Hepatic stellate cell (primary cell): ENCODE measurements around the gene GTPBP6.
"Not testable (repeated sequence)": the region's sequence is repeated elsewhere in the genome, so short reads cannot be mapped to it uniquely, and the experiment has no call there.

Experiments used
- DNase-seq: peaks from one replicate; pipeline ENCODE4 v3.0.0; 2011; ENCODE audit warnings: low spot score

GTPBP6 gene

DNA sequence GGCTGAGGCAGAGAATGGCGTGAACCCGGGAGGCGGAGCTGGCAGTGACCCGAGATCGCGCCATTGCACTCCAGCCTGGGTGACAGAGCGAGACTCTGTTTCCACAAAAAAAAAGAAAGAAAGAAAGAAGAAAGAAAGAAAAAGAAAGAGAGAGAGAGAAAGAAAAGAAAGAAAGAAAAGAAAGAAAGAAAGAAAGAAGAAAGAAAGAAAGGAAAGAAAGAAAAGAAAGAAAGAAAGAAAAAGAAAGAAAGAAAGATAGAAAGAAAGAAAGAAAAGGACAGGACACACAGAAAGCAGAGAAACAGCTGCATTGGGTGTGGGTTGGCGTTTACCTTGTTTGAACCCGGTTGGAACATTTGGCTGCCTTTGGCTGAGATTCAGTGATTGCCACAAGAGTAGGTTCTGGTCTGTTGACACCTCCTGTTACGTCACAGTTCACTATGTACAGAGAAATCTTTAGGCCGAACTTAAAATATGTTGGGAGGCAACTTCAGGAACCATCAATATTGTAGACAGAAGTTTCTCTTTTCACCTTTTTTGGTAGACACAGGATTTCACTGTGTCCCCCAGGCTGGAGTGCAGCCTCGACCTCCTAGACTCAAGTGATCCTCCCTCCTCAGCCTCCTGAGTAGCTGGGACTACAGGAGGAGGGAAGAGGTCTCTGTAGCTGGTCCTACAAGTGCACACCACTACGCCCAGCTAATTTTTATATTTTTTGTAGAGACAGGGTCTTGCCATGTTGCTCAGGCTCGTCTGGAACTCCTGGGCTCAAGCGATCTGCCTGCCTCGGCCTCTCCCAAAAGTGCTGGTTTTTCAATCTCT is 53.8 kb downstream of the GTPBP6 start:
- DNase-seq, result no peak

DNA sequence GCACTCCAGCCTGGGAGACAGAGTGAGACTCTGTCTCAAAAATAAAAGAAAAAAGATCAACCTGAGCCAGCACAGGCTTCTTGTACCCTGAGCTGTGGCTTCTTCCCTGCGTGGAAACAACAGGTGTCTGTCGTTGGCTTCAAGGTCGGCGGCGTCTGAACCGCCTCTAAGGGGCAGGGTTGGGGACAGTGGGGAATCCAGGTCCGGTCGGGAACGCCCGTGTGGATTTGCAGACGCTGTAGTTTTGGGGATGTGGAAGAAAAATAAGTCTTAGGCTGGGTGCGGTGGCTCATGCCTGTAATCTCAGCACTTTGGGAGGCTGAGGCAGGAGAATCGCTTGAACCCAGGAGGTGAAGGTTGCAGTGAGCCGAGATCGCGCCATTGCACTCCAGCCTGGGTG is 54.6 kb downstream of the GTPBP6 start:
- DNase-seq, result not testable (repeated sequence)

DNA sequence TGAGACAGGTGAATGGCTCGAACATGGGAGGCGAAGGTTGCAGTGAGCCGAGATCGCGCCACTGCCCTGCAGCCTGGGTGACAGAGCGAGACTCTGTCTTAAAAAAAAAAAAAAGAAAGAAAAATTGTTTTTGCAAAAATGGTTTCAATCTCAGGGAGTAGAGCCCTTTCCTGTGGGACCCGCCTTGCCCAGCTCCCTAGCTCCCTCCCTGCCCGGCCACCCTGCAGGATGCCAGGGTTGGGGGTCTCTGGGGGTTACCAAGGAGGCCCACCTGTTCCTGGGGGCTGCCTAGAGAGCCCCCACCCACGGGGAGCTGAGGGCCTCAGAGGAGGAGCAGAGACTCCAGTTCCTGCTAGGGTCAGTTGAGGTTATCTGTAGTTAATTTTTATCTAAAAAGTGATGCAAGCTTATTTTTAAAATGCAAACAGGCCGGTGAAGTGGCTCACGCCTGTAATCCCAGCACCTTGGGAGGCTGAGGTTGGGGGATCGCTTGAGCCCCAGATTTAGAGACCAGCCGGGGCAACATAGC is 56.2 kb downstream of the GTPBP6 start:
- no peak for DNase-seq

DNA sequence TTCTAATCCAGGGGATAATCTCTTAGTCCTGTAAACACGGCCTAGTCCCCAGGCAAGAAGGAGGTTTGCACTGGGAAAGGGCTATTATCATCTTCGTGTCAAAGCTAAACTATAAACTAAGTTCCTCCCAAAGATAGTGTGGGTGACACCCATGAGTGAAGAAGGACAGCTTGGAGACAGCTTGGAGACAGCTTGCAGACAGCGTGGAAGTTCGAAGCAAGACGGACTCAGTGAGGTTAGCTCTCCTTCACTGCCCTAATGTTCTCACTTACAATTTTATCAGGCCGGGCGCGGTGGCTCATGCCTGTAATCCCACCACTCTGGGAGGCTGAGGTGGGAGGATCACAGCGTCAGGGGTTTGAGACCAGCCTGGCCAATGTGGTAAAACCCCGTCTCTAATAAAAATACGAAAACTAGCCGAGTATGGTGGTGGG is 56.7 kb downstream of the GTPBP6 start:
- no peak for DNase-seq

DNA sequence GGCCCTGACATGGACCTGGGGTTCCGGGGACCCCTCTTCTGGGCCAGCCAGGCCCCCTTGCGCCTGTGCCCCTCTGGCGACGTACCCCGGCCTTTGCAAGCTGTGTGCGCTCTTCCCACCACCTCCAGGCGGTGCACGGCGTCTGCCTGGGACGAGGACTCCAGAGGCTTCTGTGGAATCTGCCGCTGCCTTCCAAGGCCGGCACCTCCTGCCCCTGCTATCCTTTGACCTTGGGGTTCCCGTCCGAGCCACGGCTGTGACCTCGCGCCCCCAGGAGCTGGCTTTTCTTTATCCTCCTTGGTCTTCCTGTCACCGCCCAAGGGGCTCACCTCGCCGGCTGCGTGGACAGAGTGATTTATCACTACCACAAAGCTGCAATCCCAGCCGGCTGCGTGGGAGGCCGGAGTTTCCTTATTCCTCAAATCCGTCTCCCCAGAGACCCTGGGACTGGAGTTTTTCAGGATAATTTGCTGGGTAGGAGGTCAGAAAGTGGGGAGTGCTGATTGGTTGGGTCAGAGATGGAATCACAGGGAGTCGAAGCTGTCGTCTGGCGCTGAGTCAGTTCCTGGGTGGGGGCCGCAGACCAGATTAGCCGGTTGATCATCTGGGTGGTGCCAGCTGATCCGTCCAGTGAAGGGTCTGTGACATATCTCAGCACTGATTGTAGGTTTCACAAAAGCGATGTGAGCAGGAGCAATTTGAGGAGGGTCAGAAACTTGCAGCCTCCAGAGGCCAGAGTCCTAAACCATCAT is 57.3 kb downstream of the GTPBP6 start:
- DNase-seq, result peak; percentile 75

DNA sequence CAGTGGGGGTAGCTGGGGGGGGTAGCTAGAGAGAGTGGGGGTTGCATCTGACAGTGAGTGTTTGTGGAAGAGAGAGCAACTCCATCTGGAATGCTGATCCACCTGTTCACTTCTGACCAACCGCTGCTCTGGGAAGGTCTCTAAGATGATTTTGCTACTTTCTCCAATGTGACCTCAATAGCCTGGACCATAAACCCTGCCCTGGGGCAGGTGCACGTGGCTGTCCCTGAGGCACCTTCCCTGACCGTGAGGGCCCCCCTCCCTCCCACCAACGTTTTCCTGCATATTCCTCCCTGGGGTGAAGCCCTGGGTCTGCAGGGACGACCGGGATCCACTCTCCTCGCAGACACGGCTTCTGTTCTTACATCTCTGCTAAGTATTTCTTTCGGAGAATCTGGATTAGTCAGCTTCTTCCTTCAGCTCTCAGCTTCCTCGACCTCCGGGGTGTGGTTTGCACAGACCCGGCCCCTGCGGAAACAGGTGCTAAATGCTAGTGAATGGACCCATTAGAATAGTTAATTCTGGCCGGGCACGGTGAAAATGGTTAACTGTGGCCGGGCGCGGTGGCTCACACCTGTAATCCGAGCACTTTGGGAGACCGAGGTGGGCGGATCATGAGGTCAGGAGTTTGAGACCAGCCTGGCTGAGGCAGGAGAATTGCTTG is 58.8 kb downstream of the GTPBP6 start:
- DNase-seq, result no peak

DNA sequence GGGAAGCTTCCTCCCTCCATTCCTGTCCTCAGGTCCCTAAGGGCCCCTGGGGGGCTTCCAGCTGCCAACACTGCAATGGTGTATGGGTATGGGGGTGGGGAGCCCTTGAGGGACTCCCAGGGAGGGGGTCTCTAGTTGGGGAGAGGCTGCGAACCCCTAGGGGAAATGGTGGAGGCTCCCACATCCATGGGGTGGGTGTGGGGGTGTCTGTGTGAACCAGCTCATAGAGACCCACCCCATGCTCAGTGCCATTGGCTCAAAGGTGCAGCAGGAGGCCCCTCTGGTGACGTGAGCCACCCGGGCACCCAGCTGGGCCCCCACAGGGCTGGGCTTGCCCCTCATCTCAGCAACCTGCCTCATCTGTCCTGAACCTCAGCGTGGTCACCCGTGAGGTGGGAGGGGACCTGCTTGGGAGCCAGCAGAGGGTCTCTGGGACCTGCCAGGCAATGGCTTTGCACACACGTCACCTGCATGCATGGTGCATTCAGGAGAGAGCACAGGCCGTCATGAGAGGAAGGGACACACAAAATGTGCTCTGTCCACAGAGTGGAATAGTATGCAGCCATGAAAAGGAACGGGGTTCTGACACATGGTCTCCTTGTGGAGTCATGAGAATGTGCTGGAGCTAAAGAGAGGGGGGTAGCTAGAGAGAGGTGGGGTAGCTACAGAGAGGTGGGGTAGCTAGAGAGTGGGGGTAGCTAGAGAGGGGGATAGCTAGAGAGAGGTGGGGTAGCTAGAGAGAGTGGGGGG is 60.1 kb downstream of the GTPBP6 start:
- DNase-seq, result no peak

DNA sequence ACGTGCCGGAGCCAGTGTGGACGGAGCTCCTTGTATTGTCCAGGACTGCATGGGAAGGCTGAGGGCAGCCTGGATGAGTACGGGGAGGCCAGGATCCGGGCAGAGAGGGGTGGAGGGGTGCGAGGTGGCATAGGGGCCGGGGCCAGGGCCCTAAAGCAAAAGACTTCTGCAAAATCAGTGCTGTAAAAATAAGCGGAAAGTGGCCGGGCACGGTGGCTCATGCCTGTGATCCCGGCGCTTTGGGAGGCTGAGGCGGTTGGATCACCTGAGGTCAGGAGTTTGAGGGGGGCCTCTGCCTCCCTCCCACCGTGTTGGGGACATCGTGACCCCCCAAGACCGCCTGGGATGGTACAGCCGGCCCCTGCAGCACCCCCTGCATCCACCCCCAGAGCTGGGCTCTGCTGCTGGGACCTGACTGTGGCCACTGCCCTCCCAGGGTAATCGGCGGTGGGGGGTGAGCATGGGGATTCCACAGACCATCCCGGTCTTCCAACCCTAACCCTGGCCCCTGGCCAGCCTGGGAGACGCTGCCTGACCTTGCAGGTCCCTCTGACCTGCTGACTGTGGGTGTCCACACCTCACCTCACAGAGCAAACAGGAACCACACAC is 60.8 kb downstream of the GTPBP6 start:
- no peak for DNase-seq

DNA sequence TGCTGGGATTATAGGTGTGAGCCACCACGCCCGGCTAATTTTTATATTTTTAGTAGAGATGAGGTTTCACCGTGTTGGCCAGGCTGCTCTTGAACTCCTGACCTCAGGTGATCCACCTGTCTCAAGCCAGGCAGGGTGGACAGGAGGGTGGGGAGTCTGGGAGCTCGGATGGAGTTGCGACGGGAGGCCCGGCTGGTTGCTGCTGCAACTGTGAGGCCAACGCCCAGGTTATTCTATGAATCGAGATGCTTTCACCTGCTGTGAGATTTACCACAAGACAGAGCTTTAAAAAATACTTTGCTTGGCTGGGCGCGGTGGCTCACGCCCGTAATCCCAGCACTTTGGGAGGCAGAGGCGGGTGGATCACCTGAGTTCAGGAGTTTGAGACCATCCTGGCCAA is 61.5 kb downstream of the GTPBP6 start:
- not testable (repeated sequence) for DNase-seq

DNA sequence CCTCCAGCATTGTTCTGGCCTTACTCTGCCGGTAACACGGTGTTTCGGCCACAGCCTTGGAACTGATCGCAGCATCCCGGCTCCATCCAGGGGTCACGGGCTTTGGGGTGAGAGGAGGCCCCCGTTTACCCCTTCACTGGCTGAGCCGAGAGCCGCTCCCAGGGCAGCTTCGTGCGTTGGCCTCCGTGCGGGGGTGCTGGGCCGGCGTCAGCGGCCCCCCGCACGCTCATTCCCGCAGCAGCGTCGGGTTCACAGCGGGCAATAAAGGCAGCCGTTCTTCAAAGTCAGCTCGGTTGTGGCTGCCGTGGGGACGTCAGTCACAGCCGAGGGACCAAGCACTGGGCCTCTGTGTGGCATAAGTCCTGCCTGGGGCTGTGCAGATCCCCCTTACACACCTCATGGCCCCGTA is 62.7 kb downstream of the GTPBP6 start:
- DNase-seq, result no peak
